Measurements from ENCODE around the gene KIFAP3.

Gene KIFAP3

GRCh38 chr1:169892176-169892926 lies 182.1 kb downstream of the KIFAP3 start:
- Histone ChIP-seq H3K27me3 (ENCODE audit: insufficient read depth, low read length) (no peaks in the 10 kb centered on the region), H3K4me3 (ENCODE audit: low read length) (peak overlapping the region; percentile 91), H3K36me3 (ENCODE audit: insufficient read depth, low read depth, low read length) (peaks cover 14% of the 10 kb centered on the region), H3K4me1 (ENCODE audit: insufficient read depth, low read length) (peaks cover 24% of the 10 kb centered on the region; the same call in 1 of the 2 replicates), H3K9me3 (ENCODE audit: insufficient read depth, low read depth, low read length) (no peaks in the 10 kb centered on the region), H3K27ac (ENCODE audit: low read length) (no peak overlapping the region), H3K9ac (ENCODE audit: low read depth, low read length) (peak overlapping the region; percentile 93; the same call in 1 of the 2 replicates)

GRCh38 chr1:169891539-169891885 lies 183.0 kb downstream of the KIFAP3 start:
- peaks cover 24% of the 10 kb centered on the region; the same call in 1 of the 2 replicates for H3K4me1 ChIP-seq (ENCODE audit: insufficient read depth, low read length)
- H3K27ac ChIP-seq (ENCODE audit: low read length), result no peak overlapping the region

GRCh38 chr1:169890761-169891538 lies 183.5 kb downstream of the KIFAP3 start:
- H3K4me1 ChIP-seq (ENCODE audit: insufficient read depth, low read length), result peaks cover 24% of the 10 kb centered on the region; the same call in 1 of the 2 replicates
- H3K9ac ChIP-seq (ENCODE audit: low read depth, low read length), result no peak overlapping the region
- no peak overlapping the region for H3K27ac ChIP-seq (ENCODE audit: low read length)
- H3K9me3 ChIP-seq (ENCODE audit: insufficient read depth, low read depth, low read length), result no peaks in the 10 kb centered on the region
- H3K4me3 ChIP-seq (ENCODE audit: low read length), result peak overlapping the region; percentile 17; the same call in 1 of the 2 replicates
- H3K27me3 ChIP-seq (ENCODE audit: insufficient read depth, low read length), result no peaks in the 10 kb centered on the region
- H3K36me3 ChIP-seq (ENCODE audit: insufficient read depth, low read depth, low read length), result peaks cover 26% of the 10 kb centered on the region

More at GRCh38 chr1:169891539-169891885, 183.0 kb downstream of the KIFAP3 start:
- Histone ChIP-seq H3K4me3 (ENCODE audit: low read length) (peak overlapping the region; percentile 17; the same call in 1 of the 2 replicates), H3K9me3 (ENCODE audit: insufficient read depth, low read depth, low read length) (no peaks in the 10 kb centered on the region), H3K36me3 (ENCODE audit: insufficient read depth, low read depth, low read length) (peaks cover 21% of the 10 kb centered on the region), H3K27me3 (ENCODE audit: insufficient read depth, low read length) (no peaks in the 10 kb centered on the region), H3K9ac (ENCODE audit: low read depth, low read length) (no peak overlapping the region)

- H3K4me1 ChIP-seq (ENCODE audit: insufficient read depth, low read length), result peaks cover 22% of the 10 kb centered on the region; the same call in 1 of the 2 replicates
- no peaks in the 10 kb centered on the region for H3K9me3 ChIP-seq (ENCODE audit: insufficient read depth, low read depth, low read length)
- no peaks in the 10 kb centered on the region for H3K27me3 ChIP-seq (ENCODE audit: insufficient read depth, low read length)
- H3K27ac ChIP-seq (ENCODE audit: low read length), result no peak overlapping the region
- H3K9ac ChIP-seq (ENCODE audit: low read depth, low read length), result no peak overlapping the region
- no peak overlapping the region for H3K4me3 ChIP-seq (ENCODE audit: low read length)
- H3K36me3 ChIP-seq (ENCODE audit: insufficient read depth, low read depth, low read length), result peaks cover 35% of the 10 kb centered on the region
These were observed 184.6 kb downstream of the KIFAP3 start for GRCh38 chr1:169889871-169890270.

- Histone ChIP-seq H3K4me3 (ENCODE audit: low read length) (no peak overlapping the region), H3K4me1 (ENCODE audit: insufficient read depth, low read length) (peaks cover 11% of the 10 kb centered on the region; the same call in 1 of the 2 replicates), H3K36me3 (ENCODE audit: insufficient read depth, low read depth, low read length) (peaks cover 37% of the 10 kb centered on the region), H3K27ac (ENCODE audit: low read length) (no peak overlapping the region), H3K9me3 (ENCODE audit: insufficient read depth, low read depth, low read length) (no peaks in the 10 kb centered on the region), H3K27me3 (ENCODE audit: insufficient read depth, low read length) (no peaks in the 10 kb centered on the region), H3K9ac (ENCODE audit: low read depth, low read length) (no peak overlapping the region)
These were observed 187.6 kb downstream of the KIFAP3 start for GRCh38 chr1:169886931-169887330.

- Histone ChIP-seq H3K4me1 (ENCODE audit: insufficient read depth, low read length) (peaks cover 8% of the 10 kb centered on the region; the same call in 1 of the 2 replicates), H3K9me3 (ENCODE audit: insufficient read depth, low read depth, low read length) (no peaks in the 10 kb centered on the region), H3K9ac (ENCODE audit: low read depth, low read length) (no peak overlapping the region), H3K36me3 (ENCODE audit: insufficient read depth, low read depth, low read length) (peaks cover 37% of the 10 kb centered on the region), H3K27ac (ENCODE audit: low read length) (no peak overlapping the region), H3K27me3 (ENCODE audit: insufficient read depth, low read length) (no peaks in the 10 kb centered on the region), H3K4me3 (ENCODE audit: low read length) (no peak overlapping the region)
These were observed 188.1 kb downstream of the KIFAP3 start for GRCh38 chr1:169886422-169886821.

GRCh38 chr1:169885207-169885606 lies 189.3 kb downstream of the KIFAP3 start:
- Histone ChIP-seq H3K27ac (ENCODE audit: low read length) (no peak overlapping the region), H3K36me3 (ENCODE audit: insufficient read depth, low read depth, low read length) (peaks cover 37% of the 10 kb centered on the region), H3K9me3 (ENCODE audit: insufficient read depth, low read depth, low read length) (no peaks in the 10 kb centered on the region), H3K27me3 (ENCODE audit: insufficient read depth, low read length) (no peaks in the 10 kb centered on the region), H3K4me1 (ENCODE audit: insufficient read depth, low read length) (no peaks in the 10 kb centered on the region), H3K9ac (ENCODE audit: low read depth, low read length) (no peak overlapping the region), H3K4me3 (ENCODE audit: low read length) (no peak overlapping the region)

GRCh38 chr1:169884634-169885033 lies 189.9 kb downstream of the KIFAP3 start:
- Histone ChIP-seq H3K9ac (ENCODE audit: low read depth, low read length) (no peak overlapping the region), H3K27me3 (ENCODE audit: insufficient read depth, low read length) (no peaks in the 10 kb centered on the region), H3K36me3 (ENCODE audit: insufficient read depth, low read depth, low read length) (peaks cover 37% of the 10 kb centered on the region), H3K27ac (ENCODE audit: low read length) (no peak overlapping the region), H3K9me3 (ENCODE audit: insufficient read depth, low read depth, low read length) (no peaks in the 10 kb centered on the region), H3K4me1 (ENCODE audit: insufficient read depth, low read length) (no peaks in the 10 kb centered on the region), H3K4me3 (ENCODE audit: low read length) (no peak overlapping the region)

GRCh38 chr1:169882039-169882511 lies 192.4 kb downstream of the KIFAP3 start:
- no peaks in the 10 kb centered on the region for H3K27me3 ChIP-seq (ENCODE audit: insufficient read depth, low read length)
- H3K4me3 ChIP-seq (ENCODE audit: low read length), result no peak overlapping the region
- no peak overlapping the region for H3K27ac ChIP-seq (ENCODE audit: low read length)
- H3K4me1 ChIP-seq (ENCODE audit: insufficient read depth, low read length), result no peaks in the 10 kb centered on the region
- H3K36me3 ChIP-seq (ENCODE audit: insufficient read depth, low read depth, low read length), result peaks cover 23% of the 10 kb centered on the region
- no peaks in the 10 kb centered on the region for H3K9me3 ChIP-seq (ENCODE audit: insufficient read depth, low read depth, low read length)
- H3K9ac ChIP-seq (ENCODE audit: low read depth, low read length), result no peak overlapping the region

- Histone ChIP-seq H3K4me3 (ENCODE audit: low read length) (no peak overlapping the region), H3K27ac (ENCODE audit: low read length) (no peak overlapping the region), H3K9me3 (ENCODE audit: insufficient read depth, low read depth, low read length) (no peaks in the 10 kb centered on the region), H3K27me3 (ENCODE audit: insufficient read depth, low read length) (no peaks in the 10 kb centered on the region), H3K4me1 (ENCODE audit: insufficient read depth, low read length) (no peaks in the 10 kb centered on the region), H3K36me3 (ENCODE audit: insufficient read depth, low read depth, low read length) (peaks cover 24% of the 10 kb centered on the region), H3K9ac (ENCODE audit: low read depth, low read length) (no peak overlapping the region)
These were observed 195.3 kb downstream of the KIFAP3 start for GRCh38 chr1:169879034-169879840.

GRCh38 chr1:169878498-169878897 lies 196.0 kb downstream of the KIFAP3 start:
- peaks cover 31% of the 10 kb centered on the region for H3K36me3 ChIP-seq (ENCODE audit: insufficient read depth, low read depth, low read length)
- H3K27ac ChIP-seq (ENCODE audit: low read length), result no peak overlapping the region
- no peaks in the 10 kb centered on the region for H3K4me1 ChIP-seq (ENCODE audit: insufficient read depth, low read length)
- H3K27me3 ChIP-seq (ENCODE audit: insufficient read depth, low read length), result no peaks in the 10 kb centered on the region
- no peaks in the 10 kb centered on the region for H3K9me3 ChIP-seq (ENCODE audit: insufficient read depth, low read depth, low read length)
- H3K4me3 ChIP-seq (ENCODE audit: low read length), result no peak overlapping the region
- H3K9ac ChIP-seq (ENCODE audit: low read depth, low read length), result no peak overlapping the region

All from iPS-20b (cell line).